Testis (tissue), 3 donors: ENCODE results near the gene GABRD. TPM values are rescaled to one million over a fixed set of nuclear protein-coding genes. Genes with fewer than 3 reads are reported as not detected.

Source experiments
- DNase-seq: peaks from one replicate; pipeline ENCODE4 v3.0.0-alpha.2; 2019
- H3K27ac ChIP-seq, 2 donors: fragments of 200-600 bp; sonication (generic); one replicate each; pipeline ENCODE4 v1.5.1; 2019
- H3K27me3 ChIP-seq: fragments of 200-600 bp; sonication (generic); one replicate; pipeline ENCODE4 v1.5.1; 2019
- H3K36me3 ChIP-seq: fragments of 200-600 bp; sonication (generic); one replicate; pipeline ENCODE4 v1.5.1; 2017; ENCODE audit warnings: low read depth; ENCODE audit errors: missing control alignments
- H3K4me1 ChIP-seq: fragments of 200-600 bp; sonication (generic); one replicate; pipeline ENCODE4 v1.5.1; 2019
- H3K4me3 ChIP-seq, 2 donors: fragments of 200-600 bp; sonication (generic); one replicate each; pipeline ENCODE4 v1.5.1; 2017 to 2019
- H3K9me3 ChIP-seq: fragments of 200-600 bp; sonication (generic); one replicate; pipeline ENCODE4 v1.5.1; 2017
- CTCF ChIP-seq, 3 experiments: fragments of 450-650 bp in 2 of 3; fragments of 200-600 bp in 1 of 3; sonication (generic) in 1 of 3; IDR thresholded peaks; one replicate each; pipeline ENCODE4 v1.5.1; 2016 to 2019; ENCODE audit warnings: antibody characterized with exemption in 3 of 3, mild to moderate bottlenecking in 2 of 3, moderate library complexity in 1 of 3
- POLR2A ChIP-seq: fragments of 450-650 bp; IDR thresholded peaks from one replicate; pipeline ENCODE4 v1.6.1; 2017; ENCODE audit warnings: antibody characterized with exemption, mild to moderate bottlenecking, moderate library complexity
- WGBS, 2 donors: methylation state at CpG; one replicate each; pipeline ENCODE4 v1.1.5; 2018; 5-methylcytosine and 5-hydroxymethylcytosine counted together
- intact Hi-C: fragments of 100-400 bp; cut with DNase I; formaldehyde crosslinking; loops from one replicate; pipeline ENCODE4 v1.15.1; 2023; ENCODE audit warnings: low total_unique reads
- polyA plus RNA-seq: library from polyadenylated mRNA; stranded (reverse); fragments of 350-450 nt; fragmentation: Illumina TruSeq; extraction: RNeasy Lipid Tissue Mini Kit (QIAGEN cat#74804); gene quantifications from one replicate; pipeline ENCODE4 v1.2.3, GENCODE V29; 2014; ENCODE audit warnings: low read depth, low replicate concordance; ENCODE audit not compliant: insufficient read depth
- total RNA-seq, 2 donors: library from RNA; depleted of rRNA; stranded (reverse); fragments of >200 nt; gene quantifications; one replicate each; pipeline ENCODE4 v1.2.3, GENCODE V29; 2016

The GABRD gene
- total and polyA plus RNA-seq, 3 donors from 2014 or later = 7.8 to 18.1 (median 16.9) TPM

GRCh38 chr1:1989789-1990188 is 29.4 kb upstream of the GABRD start:
- no peak for TF ChIP-seq POLR2A
- no peak for TF ChIP-seq CTCF (IDR thresholded peaks at IDR 0.05)
- peaks cover 21% of the 10 kb centered on the region for H3K4me1 ChIP-seq
- no peak overlapping the region for H3K4me3 ChIP-seq
- DNase-seq = no peak
- H3K36me3 ChIP-seq = no peaks in the 10 kb centered on the region
- H3K9me3 ChIP-seq = no peaks in the 10 kb centered on the region
- intact Hi-C loops = no loop called here
- H3K27ac ChIP-seq = peak overlapping the region; percentile 52 to 75
- no peaks in the 10 kb centered on the region for H3K27me3 ChIP-seq
- WGBS, 2 donors = 55 to 73% methylated on average over 9 of the region's 9 CpGs

DNA sequence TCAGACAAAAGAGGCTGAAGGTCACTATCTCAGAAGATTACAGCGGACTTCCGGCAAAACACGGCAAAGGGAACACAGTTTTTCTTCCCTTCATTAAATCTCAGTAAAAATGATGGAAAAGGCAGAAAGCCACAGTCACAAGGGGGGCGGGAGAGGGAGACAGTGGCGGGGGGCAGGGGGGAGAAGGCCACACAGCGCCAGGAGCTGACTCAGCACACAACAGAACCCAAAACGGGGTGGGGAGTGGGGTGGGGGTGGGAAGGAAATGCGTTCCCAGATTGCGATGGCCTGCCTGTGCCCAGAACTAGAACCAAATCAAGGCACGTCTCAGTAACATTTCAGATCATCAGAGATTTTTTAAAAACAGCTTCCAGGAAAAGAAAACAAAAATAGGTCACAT is 28.9 kb upstream of the GABRD start:
- Histone ChIP-seq H3K27ac (peak overlapping the region; percentile 52 to 75), H3K9me3 (no peaks in the 10 kb centered on the region), H3K4me1 (peaks cover 21% of the 10 kb centered on the region), H3K27me3 (no peaks in the 10 kb centered on the region), H3K4me3 (no peak overlapping the region), H3K36me3 (no peaks in the 10 kb centered on the region)
- 26 to 49% methylated on average over 10 of the region's 10 CpGs for WGBS, 2 donors
- intact Hi-C loops = no loop called here
- DNase-seq = peak; percentile 58
- no peak for TF ChIP-seq POLR2A
- TF ChIP-seq CTCF (IDR thresholded peaks at IDR 0.05) = no peak

GRCh38 chr1:1994536-1994935 is 24.6 kb upstream of the GABRD start:
- no peak overlapping the region for H3K27ac ChIP-seq
- no peak for TF ChIP-seq CTCF (IDR thresholded peaks at IDR 0.05)
- no peak for TF ChIP-seq POLR2A
- intact Hi-C loops = no loop called here
- no peaks in the 10 kb centered on the region for H3K9me3 ChIP-seq
- H3K27me3 ChIP-seq = no peaks in the 10 kb centered on the region
- no peak for DNase-seq
- WGBS, 2 donors = 80 to 86% methylated on average over 8 of the region's 8 CpGs
- H3K36me3 ChIP-seq = no peaks in the 10 kb centered on the region
- peaks cover 14% of the 10 kb centered on the region for H3K4me1 ChIP-seq
- H3K4me3 ChIP-seq = no peak overlapping the region

DNA sequence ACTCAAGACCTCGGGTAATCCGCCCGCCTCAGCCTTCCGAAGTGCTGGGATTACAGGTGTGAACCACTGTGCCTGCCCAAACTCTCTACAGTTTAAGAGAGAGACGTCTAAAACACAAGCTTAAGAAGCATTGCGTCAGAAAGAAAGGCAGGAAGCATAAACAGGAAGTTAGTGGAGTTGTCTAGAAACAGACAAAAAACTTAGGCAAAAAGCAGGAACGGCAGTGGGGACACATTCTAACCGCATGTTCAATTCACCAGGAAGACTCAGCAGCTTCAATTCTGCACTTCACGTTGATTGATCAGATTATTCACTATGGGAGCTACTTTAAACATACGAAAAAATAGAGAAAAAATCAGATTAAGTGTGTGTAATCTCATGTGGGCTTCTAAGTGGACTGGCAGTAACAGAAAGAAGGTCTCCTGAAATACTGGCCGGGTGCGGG is 22.9 kb upstream of the GABRD start:
- no peak for TF ChIP-seq CTCF (IDR thresholded peaks at IDR 0.05)
- no peak for DNase-seq
- 77 to 79% methylated on average over 12 of the region's 12 CpGs for WGBS, 2 donors
- Histone ChIP-seq H3K27ac (no peak overlapping the region), H3K36me3 (no peaks in the 10 kb centered on the region), H3K4me3 (no peak overlapping the region), H3K4me1 (no peaks in the 10 kb centered on the region), H3K27me3 (no peaks in the 10 kb centered on the region), H3K9me3 (no peaks in the 10 kb centered on the region)
- intact Hi-C loops = no loop called here

DNA sequence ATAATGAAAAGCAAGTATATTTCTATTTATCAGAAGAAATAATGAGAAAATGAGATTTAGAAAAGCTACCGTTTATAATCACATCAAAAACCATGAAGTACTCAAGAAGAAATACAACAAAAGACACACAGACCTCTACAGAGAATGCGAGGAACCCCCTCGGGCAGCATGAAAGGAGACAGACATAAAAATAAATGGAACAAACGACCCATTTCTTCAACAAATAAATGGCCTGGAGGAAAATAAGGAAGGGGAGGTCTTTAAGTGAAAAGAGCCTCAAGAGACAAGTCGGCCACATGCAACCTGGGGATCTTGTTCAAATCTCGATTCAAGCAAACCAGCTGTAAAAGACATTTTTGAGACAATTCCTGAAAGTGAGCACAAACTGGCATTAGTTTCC is 21.6 kb upstream of the GABRD start:
- intact Hi-C loops = no loop called here
- Histone ChIP-seq H3K9me3 (no peaks in the 10 kb centered on the region), H3K27ac (no peak overlapping the region), H3K27me3 (no peaks in the 10 kb centered on the region), H3K4me1 (no peaks in the 10 kb centered on the region), H3K36me3 (no peaks in the 10 kb centered on the region), H3K4me3 (no peak overlapping the region)
- TF ChIP-seq CTCF (IDR thresholded peaks at IDR 0.05) (no peak), POLR2A (no peak)
- DNase-seq = no peak
- WGBS, 2 donors = 79 to 88% methylated on average over 6 of the region's 6 CpGs
